Keratinocyte (primary cell): ENCODE results near the gene RABIF.

ENCODE experiments used
- EZH2 ChIP-seq: IDR thresholded peaks from one replicate; pipeline ENCODE4 v1.6.1; 2012; ENCODE audit warnings: inconsistent platforms, mild to moderate bottlenecking, low read length, moderate library complexity
- TF ChIP-seq, protein P1 (sequence below), 3 experiments: IDR thresholded peaks in 1 of 3; conservative IDR thresholded peaks in 1 of 3; optimal IDR thresholded peaks in 1 of 3; 2 replicates in 2 of 3; 3 replicates in 1 of 3; pipeline versions ENCODE3 to v1.5.1; 2011; ENCODE audit warnings: low read length in 3 of 3, mild to moderate bottlenecking in 3 of 3, moderate library complexity in 2 of 3, control low read depth in 1 of 3, inconsistent platforms in 1 of 3; ENCODE audit not compliant: insufficient read depth in 2 of 3; ENCODE audit errors: extremely low read depth in 1 of 3

DNA sequence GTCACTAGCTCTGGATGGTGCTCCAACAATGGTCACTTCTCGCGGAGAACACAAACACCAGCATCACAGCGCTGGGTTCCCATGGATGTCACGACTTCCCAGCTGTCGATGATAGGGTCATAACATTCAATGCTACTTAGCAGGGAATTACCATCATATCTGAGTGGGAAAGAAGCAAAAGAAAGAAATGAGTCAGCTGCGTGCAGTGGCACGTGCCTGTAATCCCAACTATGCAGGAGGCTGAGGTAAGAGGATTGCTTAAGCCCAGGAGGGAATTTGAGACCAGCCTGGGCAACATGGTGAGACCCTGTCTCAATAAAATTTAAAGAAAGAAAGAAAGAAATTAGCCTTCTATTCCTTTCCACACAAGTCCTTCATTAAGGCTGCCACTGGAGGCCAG, 3.6 kb upstream of the RABIF start:
- TF ChIP-seq, protein P1, sequence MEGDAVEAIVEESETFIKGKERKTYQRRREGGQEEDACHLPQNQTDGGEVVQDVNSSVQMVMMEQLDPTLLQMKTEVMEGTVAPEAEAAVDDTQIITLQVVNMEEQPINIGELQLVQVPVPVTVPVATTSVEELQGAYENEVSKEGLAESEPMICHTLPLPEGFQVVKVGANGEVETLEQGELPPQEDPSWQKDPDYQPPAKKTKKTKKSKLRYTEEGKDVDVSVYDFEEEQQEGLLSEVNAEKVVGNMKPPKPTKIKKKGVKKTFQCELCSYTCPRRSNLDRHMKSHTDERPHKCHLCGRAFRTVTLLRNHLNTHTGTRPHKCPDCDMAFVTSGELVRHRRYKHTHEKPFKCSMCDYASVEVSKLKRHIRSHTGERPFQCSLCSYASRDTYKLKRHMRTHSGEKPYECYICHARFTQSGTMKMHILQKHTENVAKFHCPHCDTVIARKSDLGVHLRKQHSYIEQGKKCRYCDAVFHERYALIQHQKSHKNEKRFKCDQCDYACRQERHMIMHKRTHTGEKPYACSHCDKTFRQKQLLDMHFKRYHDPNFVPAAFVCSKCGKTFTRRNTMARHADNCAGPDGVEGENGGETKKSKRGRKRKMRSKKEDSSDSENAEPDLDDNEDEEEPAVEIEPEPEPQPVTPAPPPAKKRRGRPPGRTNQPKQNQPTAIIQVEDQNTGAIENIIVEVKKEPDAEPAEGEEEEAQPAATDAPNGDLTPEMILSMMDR (optimal IDR thresholded peaks at IDR 0.05 in 1 of 3, IDR thresholded peaks at IDR 0.05 in 1 of 3, conservative IDR thresholded peaks at IDR 0.05 in 1 of 3; ENCODE audit: extremely low read depth in 1 of 3, insufficient read depth in 2 of 3, low read length in 3 of 3), result no peak
- TF ChIP-seq EZH2, result no peak
